Smooth muscle cell (in vitro differentiated cells): ENCODE results near the gene ZC3H8. TPM values are rescaled to one million over a fixed set of nuclear protein-coding genes. Genes with fewer than 3 reads are reported as not detected.

Experiments
- DNase-seq: peaks from one replicate; lab custom pipeline; 2025; ENCODE audit not compliant: unreplicated experiment; lab: John Stamatoyannopoulos, UW
- H2AFZ ChIP-seq: fragments of 200-600 bp; sonication (generic); 2 replicates; pipeline ENCODE4 v1.6.0; 2016; ENCODE audit warnings: antibody characterized with exemption, low read depth, mild to moderate bottlenecking
- H3F3A ChIP-seq: fragments of 200-600 bp; sonication (generic); 2 replicates; pipeline ENCODE4 v1.6.0; 2017; ENCODE audit warnings: antibody characterized with exemption, low read depth
- H3K27ac ChIP-seq: fragments of 200-600 bp; sonication (generic); 2 replicates; pipeline ENCODE4 v1.5.1; 2016; ENCODE audit warnings: low read depth, mild to moderate bottlenecking
- H3K27me3 ChIP-seq: fragments of 200-600 bp; sonication (generic); 2 replicates; pipeline ENCODE4 v1.6.1; 2016; ENCODE audit warnings: low read depth, mild to moderate bottlenecking
- H3K36me3 ChIP-seq: fragments of 200-600 bp; sonication (generic); 2 replicates; pipeline ENCODE4 v1.5.1; 2016; ENCODE audit warnings: low read depth
- H3K4me1 ChIP-seq: fragments of 200-600 bp; sonication (generic); 2 replicates; pipeline ENCODE4 v1.5.1; 2016; ENCODE audit warnings: low read depth
- H3K4me2 ChIP-seq: fragments of 200-600 bp; sonication (generic); 2 replicates; pipeline ENCODE4 v1.6.0; 2016; ENCODE audit warnings: mild to moderate bottlenecking
- H3K4me3 ChIP-seq: fragments of 200-600 bp; sonication (generic); 2 replicates; pipeline ENCODE4 v1.5.1; 2016; ENCODE audit warnings: mild to moderate bottlenecking
- H3K79me2 ChIP-seq: fragments of 200-600 bp; sonication (generic); 2 replicates; pipeline ENCODE4 v1.6.0; 2016; ENCODE audit warnings: low read depth, mild to moderate bottlenecking
- H3K9ac ChIP-seq: fragments of 200-600 bp; sonication (generic); 2 replicates; pipeline ENCODE4 v1.6.0; 2016; ENCODE audit warnings: low read depth
- H3K9me3 ChIP-seq: fragments of 200-600 bp; sonication (generic); replicated peaks from 2 replicates; pipeline ENCODE4 v1.5.1; 2016; ENCODE audit warnings: low read depth
- H4K20me1 ChIP-seq: fragments of 200-600 bp; sonication (generic); 2 replicates; pipeline ENCODE4 v1.6.0; 2016; ENCODE audit warnings: low read depth
- WGBS: methylation state at CpG from one replicate; pipeline ENCODE4 v1.1.7; 2016; ENCODE audit warnings: low lambda C conversion rate; 5-methylcytosine and 5-hydroxymethylcytosine counted together
- polyA plus RNA-seq: library from polyadenylated mRNA; unstranded; fragments of >200 nt; fragmentation: Nextera tagmentation; extraction: Ambion mirVana; gene quantifications from 2 replicates; pipeline ENCODE4 v1.2.1, GENCODE V29; 2016
- total RNA-seq: library from RNA; depleted of rRNA; stranded (reverse); fragments of >200 nt; gene quantifications from 2 replicates; pipeline ENCODE4 v1.2.3, GENCODE V29; 2014
- TF ChIP-seq, protein P1 (sequence below): fragments of 200-600 bp; sonication (generic); IDR thresholded peaks from 2 replicates; pipeline ENCODE4 v1.5.1; 2017; ENCODE audit warnings: borderline replicate concordance, mild to moderate bottlenecking, antibody characterized with exemption; ENCODE audit not compliant: insufficient read depth, poor library complexity, severe bottlenecking

Gene ZC3H8
- total and polyA plus RNA-seq, 2 experiments from 2014 or later, result 3.2 to 9.1 TPM

- H4K20me1 ChIP-seq, result no peaks in the 10 kb centered on the region
- H3F3A ChIP-seq, result no peaks in the 10 kb centered on the region
- no peaks in the 10 kb centered on the region for H3K27me3 ChIP-seq
- H3K4me1 ChIP-seq, result no peaks in the 10 kb centered on the region
- H3K27ac ChIP-seq, result no peak overlapping the region
- H3K36me3 ChIP-seq, result no peaks in the 10 kb centered on the region
- H3K9ac ChIP-seq, result no peak overlapping the region
- 90% methylated on average over 3 of the region's 3 CpGs for WGBS
- no peaks in the 10 kb centered on the region for H3K79me2 ChIP-seq
- no peak overlapping the region for H3K4me3 ChIP-seq
- TF ChIP-seq, protein P1, sequence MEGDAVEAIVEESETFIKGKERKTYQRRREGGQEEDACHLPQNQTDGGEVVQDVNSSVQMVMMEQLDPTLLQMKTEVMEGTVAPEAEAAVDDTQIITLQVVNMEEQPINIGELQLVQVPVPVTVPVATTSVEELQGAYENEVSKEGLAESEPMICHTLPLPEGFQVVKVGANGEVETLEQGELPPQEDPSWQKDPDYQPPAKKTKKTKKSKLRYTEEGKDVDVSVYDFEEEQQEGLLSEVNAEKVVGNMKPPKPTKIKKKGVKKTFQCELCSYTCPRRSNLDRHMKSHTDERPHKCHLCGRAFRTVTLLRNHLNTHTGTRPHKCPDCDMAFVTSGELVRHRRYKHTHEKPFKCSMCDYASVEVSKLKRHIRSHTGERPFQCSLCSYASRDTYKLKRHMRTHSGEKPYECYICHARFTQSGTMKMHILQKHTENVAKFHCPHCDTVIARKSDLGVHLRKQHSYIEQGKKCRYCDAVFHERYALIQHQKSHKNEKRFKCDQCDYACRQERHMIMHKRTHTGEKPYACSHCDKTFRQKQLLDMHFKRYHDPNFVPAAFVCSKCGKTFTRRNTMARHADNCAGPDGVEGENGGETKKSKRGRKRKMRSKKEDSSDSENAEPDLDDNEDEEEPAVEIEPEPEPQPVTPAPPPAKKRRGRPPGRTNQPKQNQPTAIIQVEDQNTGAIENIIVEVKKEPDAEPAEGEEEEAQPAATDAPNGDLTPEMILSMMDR, result no peak
- no peak overlapping the region for H3K4me2 ChIP-seq
- H3K9me3 ChIP-seq, result no peaks in the 10 kb centered on the region
- DNase-seq, result no peak
- H2AFZ ChIP-seq, result no peak overlapping the region
Measured at GRCh38 chr2:112189001-112189556, 65.8 kb downstream of the ZC3H8 start.

DNA sequence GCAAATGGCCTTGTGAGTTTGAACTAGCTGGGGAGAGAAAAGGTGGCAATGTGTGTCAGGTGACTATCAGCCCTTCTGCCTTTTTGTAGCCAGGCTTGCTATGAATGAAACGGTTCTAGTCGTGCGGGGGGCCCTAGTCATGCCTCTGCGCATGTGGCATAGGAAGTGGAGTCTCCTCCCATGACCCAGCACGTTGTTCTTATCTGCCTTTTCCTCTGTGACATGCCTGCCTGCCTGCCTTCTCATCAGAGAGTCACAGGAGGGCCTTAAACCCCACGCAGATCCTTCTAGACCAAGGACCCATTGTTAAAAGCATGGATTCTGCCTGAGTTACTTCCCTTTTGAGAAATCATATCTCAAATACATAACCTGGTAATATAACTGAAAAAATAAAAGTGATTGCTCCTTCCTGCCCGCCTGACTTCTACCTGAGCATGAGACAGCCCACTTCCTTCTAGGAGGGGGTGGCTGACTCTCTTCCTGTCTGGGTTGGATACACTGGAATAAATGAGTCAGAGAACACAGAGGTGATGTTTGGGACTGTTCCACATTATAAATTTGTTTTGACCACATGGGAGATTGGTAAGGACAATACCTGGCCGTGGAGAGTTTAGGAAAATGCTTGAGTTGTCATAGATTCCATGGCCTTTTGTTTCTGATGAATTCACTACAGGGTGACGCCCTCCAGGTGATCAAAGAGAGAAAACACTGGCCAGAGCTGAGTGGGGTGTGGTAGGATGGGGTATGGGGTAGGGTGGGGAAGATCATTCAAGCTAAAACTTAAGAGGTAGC is 66.8 kb downstream of the ZC3H8 start:
- Histone ChIP-seq H3K4me2 (no peak overlapping the region), H3K4me1 (no peaks in the 10 kb centered on the region), H3K79me2 (no peaks in the 10 kb centered on the region), H4K20me1 (no peaks in the 10 kb centered on the region), H2AFZ (no peak overlapping the region), H3K27ac (no peak overlapping the region), H3K9me3 (no peaks in the 10 kb centered on the region), H3K4me3 (no peak overlapping the region), H3K36me3 (no peaks in the 10 kb centered on the region), H3F3A (no peaks in the 10 kb centered on the region), H3K9ac (no peak overlapping the region), H3K27me3 (peaks cover 3% of the 10 kb centered on the region)
- TF ChIP-seq, protein P1, result no peak
- DNase-seq, result no peak
- WGBS, result 83% methylated on average over 9 of the region's 9 CpGs

- Histone ChIP-seq H3K9me3 (no peaks in the 10 kb centered on the region), H3K4me3 (no peak overlapping the region), H3K4me1 (no peaks in the 10 kb centered on the region), H2AFZ (no peak overlapping the region), H3K27ac (no peak overlapping the region), H3K79me2 (no peaks in the 10 kb centered on the region), H3K36me3 (no peaks in the 10 kb centered on the region), H3F3A (no peaks in the 10 kb centered on the region), H3K4me2 (no peak overlapping the region), H3K27me3 (peaks cover 11% of the 10 kb centered on the region), H3K9ac (no peak overlapping the region), H4K20me1 (no peaks in the 10 kb centered on the region)
- WGBS, result 94% methylated on average over 31 of the region's 31 CpGs
- DNase-seq, result no peak
- TF ChIP-seq, protein P1, result no peak
Measured at GRCh38 chr2:112187046-112187715, 67.7 kb downstream of the ZC3H8 start.
